Peyer's patch (tissue), 4 donors: Measurements from ENCODE around the gene RALB. TPM values are rescaled to one million over a fixed set of nuclear protein-coding genes. Genes with fewer than 3 reads are reported as not detected.

Source experiments
- DNase-seq, 3 donors: peaks; one replicate each; pipeline ENCODE4 v3.0.0-alpha.2; 2017 to 2019
- H3K27ac ChIP-seq, 4 donors: fragments of 200-600 bp; sonication (generic); one replicate each; pipeline ENCODE4 v1.5.1; 2016 to 2019
- H3K27me3 ChIP-seq, 2 donors: fragments of 200-600 bp; sonication (generic); one replicate each; pipeline ENCODE4 v1.5.1; 2019
- H3K36me3 ChIP-seq, 3 donors: fragments of 200-600 bp; sonication (generic); one replicate each; pipeline ENCODE4 v1.5.1; 2016 to 2019
- H3K4me1 ChIP-seq, 4 donors: fragments of 200-600 bp; sonication (generic); one replicate each; pipeline ENCODE4 v1.5.1; 2016 to 2019
- H3K4me3 ChIP-seq, 4 donors: fragments of 200-600 bp; sonication (generic); 1 replicate in 3 of 4; 2 replicates in 1 of 4; pipeline ENCODE4 v1.5.1; 2016 to 2019; ENCODE audit warnings: mild to moderate bottlenecking in 1 of 4
- H3K9me3 ChIP-seq, 4 donors: fragments of 200-600 bp; sonication (generic); one replicate each; pipeline ENCODE4 v1.5.1; 2016 to 2019; ENCODE audit warnings: mild to moderate bottlenecking in 1 of 4
- CTCF ChIP-seq, 6 experiments: fragments of 450-650 bp in 4 of 6; fragments of 200-600 bp in 2 of 6; sonication (generic) in 1 of 6; IDR thresholded peaks; one replicate each; pipeline ENCODE4 v1.5.1; 2017 to 2019; ENCODE audit warnings: antibody characterized with exemption in 6 of 6, mild to moderate bottlenecking in 3 of 6, moderate library complexity in 1 of 6
- POLR2A ChIP-seq, 2 donors: fragments of 450-650 bp; IDR thresholded peaks; one replicate each; pipeline ENCODE4 v1.5.1; 2017; ENCODE audit warnings: antibody characterized with exemption in 2 of 2, mild to moderate bottlenecking in 2 of 2, moderate library complexity in 2 of 2
- total RNA-seq, 4 donors: library from RNA; depleted of rRNA; stranded (reverse); fragments of >200 nt; gene quantifications; one replicate each; pipeline ENCODE4 v1.1.0, GENCODE V29; 2016

RALB gene
- total RNA-seq, 4 donors from 2014 or later, result 49.3 to 61.9 (median 50.2) TPM

DNA sequence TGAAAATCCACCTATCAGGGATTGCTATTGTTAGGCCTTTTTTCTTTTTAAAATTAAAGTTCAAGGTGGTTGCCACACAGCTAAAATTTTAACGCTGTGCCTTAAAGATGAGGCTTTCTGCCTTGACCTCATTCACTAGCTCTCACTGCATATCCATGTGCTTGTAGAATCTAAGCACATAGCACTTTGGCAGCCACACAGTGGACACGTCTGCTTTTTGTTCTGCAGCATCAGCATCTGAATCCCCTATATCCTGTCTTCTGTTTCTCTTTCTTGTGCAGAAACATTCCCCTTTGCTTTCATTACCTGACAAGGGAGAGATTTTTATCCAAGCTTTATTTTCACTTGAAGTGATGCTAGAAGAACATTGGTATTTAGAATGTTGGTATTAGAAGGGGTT lies 38.1 kb downstream of the RALB start:
- Histone ChIP-seq H3K9me3 (no peaks in the 10 kb centered on the region), H3K4me1 (no peaks in the 10 kb centered on the region), H3K4me3 (no peak overlapping the region), H3K36me3 (peaks cover 0 to 45% (median 0%) of the 10 kb centered on the region in 3 donors), H3K27me3 (no peaks in the 10 kb centered on the region), H3K27ac (no peak overlapping the region)
- TF ChIP-seq POLR2A (IDR thresholded peaks at IDR 0.05) (no peak), CTCF (IDR thresholded peaks at IDR 0.05) (no peak)
- DNase-seq, result no peak

GRCh38 chr2:120291401-120292311 lies 39.0 kb downstream of the RALB start:
- DNase-seq, result no peak
- H3K27ac ChIP-seq, result no peak overlapping the region
- H3K9me3 ChIP-seq, result no peaks in the 10 kb centered on the region
- no peak for TF ChIP-seq POLR2A (IDR thresholded peaks at IDR 0.05)
- no peak for TF ChIP-seq CTCF (IDR thresholded peaks at IDR 0.05)
- no peak overlapping the region for H3K4me3 ChIP-seq
- peaks cover 0 to 51% (median 0%) of the 10 kb centered on the region in 3 donors for H3K36me3 ChIP-seq
- no peaks in the 10 kb centered on the region for H3K4me1 ChIP-seq
- no peaks in the 10 kb centered on the region for H3K27me3 ChIP-seq

- Histone ChIP-seq H3K36me3 (peaks cover 0 to 66% (median 0%) of the 10 kb centered on the region in 3 donors), H3K4me1 (no peaks in the 10 kb centered on the region)
- no peak for DNase-seq
Measured at GRCh38 chr2:120293096-120294007, 40.7 kb downstream of the RALB start.

GRCh38 chr2:120294008-120294340 lies 41.3 kb downstream of the RALB start:
- peaks cover 0 to 72% (median 0%) of the 10 kb centered on the region in 3 donors for H3K36me3 ChIP-seq

More at GRCh38 chr2:120293096-120294007, 40.7 kb downstream of the RALB start:
- Histone ChIP-seq H3K27ac (no peak overlapping the region), H3K9me3 (no peaks in the 10 kb centered on the region), H3K27me3 (no peaks in the 10 kb centered on the region), H3K4me3 (no peak overlapping the region)
- no peak for TF ChIP-seq POLR2A (IDR thresholded peaks at IDR 0.05)
- TF ChIP-seq CTCF (IDR thresholded peaks at IDR 0.05), result no peak

More at GRCh38 chr2:120294008-120294340, 41.3 kb downstream of the RALB start:
- Histone ChIP-seq H3K9me3 (no peaks in the 10 kb centered on the region), H3K27me3 (no peaks in the 10 kb centered on the region), H3K27ac (no peak overlapping the region), H3K4me1 (no peaks in the 10 kb centered on the region), H3K4me3 (no peak overlapping the region)
- no peak for TF ChIP-seq POLR2A (IDR thresholded peaks at IDR 0.05)
- no peak for TF ChIP-seq CTCF (IDR thresholded peaks at IDR 0.05)
- peak in 1 of 3 donors; percentile 33 for DNase-seq
